NCI-H187 (cell line): Measurements from ENCODE around the gene DISP3.
"Not testable (repeated sequence)": the region's sequence is repeated elsewhere in the genome, so short reads cannot be mapped to it uniquely, and the experiment has no call there.

ENCODE experiments used
- DNase-seq, 2 experiments: peaks; one replicate each; lab custom pipeline; 2025; lab: John Stamatoyannopoulos, UW

The DISP3 gene

GRCh38 chr1:11576109-11576875 lies 97.3 kb downstream of the DISP3 start:
- DNase-seq = no peak

GRCh38 chr1:11578004-11578403 lies 99.0 kb downstream of the DISP3 start:
- DNase-seq = no peak

GRCh38 chr1:11579506-11579905 lies 100.6 kb downstream of the DISP3 start:
- DNase-seq = no peak

- DNase-seq = not testable (repeated sequence)
These were observed 101.1 kb downstream of the DISP3 start for GRCh38 chr1:11580049-11580448.

GRCh38 chr1:11581445-11581991 lies 102.6 kb downstream of the DISP3 start:
- DNase-seq = no peak

GRCh38 chr1:11585389-11585788 lies 106.4 kb downstream of the DISP3 start:
- no peak for DNase-seq
